ENCODE data around the gene DPM2. TPM values are rescaled to one million over a fixed set of nuclear protein-coding genes. Genes with fewer than 3 reads are reported as not detected.
A peak's percentile ranks its signal among the peaks of the same experiment; 100 is the strongest.

The DPM2 gene
- total RNA-seq, 1 donor from 2014 or later: 25.7 TPM

- no peak for ATAC-seq
These were observed 1.3 kb downstream of the DPM2 start for GRCh38 chr9:127936347-127936852.

GRCh38 chr9:127935765-127936221 lies 1.9 kb downstream of the DPM2 start:
- peak; percentile 8 for ATAC-seq

- no peak for ATAC-seq
These were observed 2.7 kb downstream of the DPM2 start for GRCh38 chr9:127934986-127935385.

GRCh38 chr9:127934248-127934647 lies 3.4 kb downstream of the DPM2 start:
- ATAC-seq: no peak

GRCh38 chr9:127931092-127931881 lies 6.4 kb downstream of the DPM2 start:
- ATAC-seq: no peak

- peak; percentile 33 for ATAC-seq
These were observed 7.2 kb downstream of the DPM2 start, which contains the start of gene PIP5KL1 for GRCh38 chr9:127930231-127931091. Gene PIP5KL1 (minus strand): TSS chr9:127930777. CDS start chr9:127930752, 25 bp downstream.

GRCh38 chr9:127929625-127929979 lies 8.1 kb downstream of the DPM2 start:
- ATAC-seq: no peak

- ATAC-seq: no peak
These were observed 8.7 kb downstream of the DPM2 start for GRCh38 chr9:127928676-127929624.

GRCh38 chr9:127927988-127928675 lies 9.5 kb downstream of the DPM2 start:
- ATAC-seq: peak; percentile 51

GRCh38 chr9:127927201-127927987 lies 10.3 kb downstream of the DPM2 start:
- ATAC-seq: peak; percentile 77

GRCh38 chr9:127926906-127927200 lies 10.8 kb downstream of the DPM2 start:
- ATAC-seq: peak; percentile 1

- no peak for ATAC-seq
These were observed 11.4 kb downstream of the DPM2 start for GRCh38 chr9:127925959-127926905.

- no peak for ATAC-seq
These were observed 12.8 kb downstream of the DPM2 start for GRCh38 chr9:127924736-127925444.

- ATAC-seq: no peak
These were observed 13.9 kb downstream of the DPM2 start for GRCh38 chr9:127923771-127924170.

- no peak for ATAC-seq
These were observed 14.6 kb downstream of the DPM2 start for GRCh38 chr9:127923046-127923445.

GRCh38 chr9:127921557-127922120 lies 16.0 kb downstream of the DPM2 start:
- peak; percentile 30 for ATAC-seq

GRCh38 chr9:127920794-127921193 lies 16.9 kb downstream of the DPM2 start:
- ATAC-seq: no peak

- peak; percentile 84 for ATAC-seq
These were observed 18.3 kb downstream of the DPM2 start for GRCh38 chr9:127919253-127919815.

All from esophagus mucosa (tissue), 1 donor.